Dermis blood vessel endothelial cell (primary cell): Measurements from ENCODE around the gene ATP6V0B. TPM values are rescaled to one million over a fixed set of nuclear protein-coding genes. Genes with fewer than 3 reads are reported as not detected.

ENCODE experiments used
- DNase-seq: peaks from one replicate; pipeline ENCODE4 v3.0.0; 2010
- total RNA-seq: library from RNA; depleted of rRNA; stranded (reverse); fragments of >200 nt; gene quantifications from 2 replicates; pipeline ENCODE4 v1.2.3, GENCODE V29; 2014

The ATP6V0B gene
- total RNA-seq, 1 donor from 2014 or later = 99.2 TPM

- DNase-seq = no peak
These were observed 11.3 kb downstream of the ATP6V0B start for GRCh38 chr1:43985984-43986595.

GRCh38 chr1:43986712-43987111 is 12.0 kb downstream of the ATP6V0B start:
- no peak for DNase-seq

DNA sequence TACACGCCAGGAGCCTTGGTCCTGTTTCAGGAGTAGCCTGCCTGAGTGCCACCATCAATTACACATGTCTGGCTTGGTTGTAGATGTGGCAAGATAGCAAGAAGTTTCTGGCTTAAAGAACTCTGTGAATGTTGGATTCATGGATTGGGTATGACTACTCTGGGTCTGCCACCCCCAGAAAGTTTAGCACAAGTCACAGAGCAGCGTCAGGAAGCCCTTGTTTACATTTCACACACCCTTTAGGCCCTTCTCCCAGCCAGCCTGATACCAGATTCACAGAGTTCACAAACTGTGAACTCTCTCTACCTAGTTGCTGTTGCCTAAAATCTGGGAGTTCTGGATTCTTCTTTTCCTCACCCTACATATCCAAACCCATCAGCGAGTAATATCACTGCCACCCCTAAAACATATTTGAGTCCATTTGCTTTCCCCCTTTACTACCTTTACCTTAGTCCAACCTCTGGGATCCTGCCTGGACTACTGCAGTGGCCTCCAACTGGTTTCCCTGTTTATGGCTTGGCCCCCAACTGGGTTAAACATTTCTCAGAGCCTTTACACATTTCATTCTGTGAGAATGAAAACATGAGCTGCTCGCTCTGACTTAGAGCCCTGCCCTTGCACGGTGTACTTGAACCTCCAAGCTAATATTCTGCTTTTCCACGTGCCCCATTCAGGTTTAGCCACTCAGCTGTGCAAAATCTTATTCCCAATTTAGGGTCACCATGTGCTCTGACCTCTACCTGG is 12.6 kb downstream of the ATP6V0B start:
- no peak for DNase-seq

GRCh38 chr1:43990271-43991199 is 15.8 kb downstream of the ATP6V0B start:
- DNase-seq = no peak

- no peak for DNase-seq
These were observed 16.4 kb downstream of the ATP6V0B start for GRCh38 chr1:43991200-43991475.

- DNase-seq = peak; percentile 61
These were observed 16.9 kb downstream of the ATP6V0B start, which contains the start of gene CCDC24 for GRCh38 chr1:43991476-43992231. TSS of gene CCDC24 (plus strand) at chr1:43991599. CDS start at chr1:43991879, 280 bp downstream.

DNA sequence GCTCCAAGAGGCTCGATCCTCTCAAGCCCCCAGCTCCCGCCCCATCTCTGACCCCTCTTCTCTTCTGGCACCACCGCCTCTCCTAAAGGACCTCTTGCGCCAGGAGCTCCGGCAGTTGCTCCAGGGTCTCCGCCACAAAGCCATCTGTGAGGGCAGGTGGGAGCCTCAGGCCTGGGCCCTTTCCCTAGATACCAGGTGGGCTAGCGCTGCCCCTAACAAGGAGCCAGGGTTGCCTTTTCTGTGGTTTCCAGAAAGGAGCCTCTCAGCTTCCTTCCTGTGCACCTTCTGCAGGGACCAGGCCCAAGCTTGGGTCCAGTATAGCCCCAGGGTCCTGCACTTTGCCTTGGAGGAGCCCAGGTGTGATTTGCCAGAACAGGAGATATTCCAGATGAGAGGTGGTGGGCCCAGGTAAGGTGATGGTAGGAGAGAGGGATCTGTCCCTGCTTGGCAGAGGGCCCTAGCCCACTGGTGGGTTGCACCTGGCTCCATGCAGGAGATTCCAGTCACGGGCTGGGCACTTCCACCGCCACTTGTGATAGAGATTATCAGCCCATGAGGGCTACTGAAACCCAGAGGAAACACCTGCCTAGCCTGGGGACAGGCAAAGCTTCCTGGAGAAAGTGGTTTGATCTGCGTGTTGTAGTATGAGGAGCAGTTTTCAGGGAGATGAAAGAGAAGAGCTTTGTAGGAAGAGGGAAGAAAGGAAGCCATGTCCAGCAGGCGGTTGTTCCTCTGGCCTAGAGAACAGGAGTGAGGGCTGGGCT is 17.7 kb downstream of the ATP6V0B start:
- DNase-seq = peak; percentile 18

DNA sequence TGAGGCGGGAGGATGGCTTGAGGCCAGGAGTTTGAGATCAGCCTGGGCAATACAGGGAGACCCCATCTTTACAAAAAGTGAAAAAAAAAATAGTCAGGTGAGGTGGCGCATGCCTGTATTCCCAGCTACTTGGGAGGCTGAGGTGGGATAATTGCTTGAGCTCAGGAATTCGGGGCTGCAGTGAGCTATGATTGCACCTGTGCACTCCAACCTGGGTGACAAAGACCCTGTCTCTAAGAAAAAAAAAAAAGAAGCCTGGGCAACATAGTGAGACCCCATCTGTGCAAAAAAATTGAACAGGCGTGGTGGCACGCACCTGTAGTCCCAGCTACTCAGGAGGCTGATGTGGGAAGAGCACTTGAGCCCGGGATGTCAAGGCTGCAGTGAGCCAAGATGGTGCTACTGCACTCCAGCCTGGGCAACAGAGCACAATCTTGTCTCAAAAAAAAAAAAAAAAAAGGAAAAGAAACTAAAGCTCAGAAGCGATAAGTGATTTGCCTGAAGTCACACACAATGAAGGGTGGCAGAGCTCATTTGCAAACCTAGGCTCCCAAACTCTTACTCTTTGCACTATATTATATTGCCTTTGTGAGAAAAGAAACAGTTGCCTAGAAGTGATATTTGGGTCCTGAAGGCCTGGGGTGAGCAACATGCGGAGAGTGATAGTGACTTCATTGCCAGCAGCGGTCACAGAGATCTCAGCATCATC is 18.6 kb downstream of the ATP6V0B start:
- DNase-seq = no peak

GRCh38 chr1:43994071-43994470 is 19.3 kb downstream of the ATP6V0B start:
- no peak for DNase-seq

- peak; percentile 29 for DNase-seq
These were observed 20.3 kb downstream of the ATP6V0B start for GRCh38 chr1:43994794-43995790.

- no peak for DNase-seq
These were observed 21.4 kb downstream of the ATP6V0B start for GRCh38 chr1:43995984-43996732.

DNA sequence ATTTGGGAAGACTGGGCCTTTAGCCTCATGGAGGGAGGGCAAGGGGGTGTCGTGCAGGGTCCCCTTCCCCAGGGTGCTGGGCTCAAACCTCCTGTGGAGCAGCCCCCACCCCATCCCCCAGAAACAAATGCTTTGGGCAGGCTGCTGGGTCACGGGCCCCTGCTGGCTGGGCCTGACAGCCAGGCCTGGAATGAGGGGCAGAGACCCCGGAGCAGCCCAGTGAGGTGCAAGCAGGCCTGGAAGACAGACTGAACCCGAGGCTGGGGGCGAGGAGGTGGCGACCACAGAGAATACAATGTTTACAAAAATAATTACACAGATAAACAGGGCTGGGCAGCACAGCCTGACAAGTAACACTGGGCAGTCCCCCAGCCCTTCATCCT is 22.0 kb downstream of the ATP6V0B start:
- no peak for DNase-seq

GRCh38 chr1:43997295-43997999 is 22.7 kb downstream of the ATP6V0B start:
- no peak for DNase-seq

DNA sequence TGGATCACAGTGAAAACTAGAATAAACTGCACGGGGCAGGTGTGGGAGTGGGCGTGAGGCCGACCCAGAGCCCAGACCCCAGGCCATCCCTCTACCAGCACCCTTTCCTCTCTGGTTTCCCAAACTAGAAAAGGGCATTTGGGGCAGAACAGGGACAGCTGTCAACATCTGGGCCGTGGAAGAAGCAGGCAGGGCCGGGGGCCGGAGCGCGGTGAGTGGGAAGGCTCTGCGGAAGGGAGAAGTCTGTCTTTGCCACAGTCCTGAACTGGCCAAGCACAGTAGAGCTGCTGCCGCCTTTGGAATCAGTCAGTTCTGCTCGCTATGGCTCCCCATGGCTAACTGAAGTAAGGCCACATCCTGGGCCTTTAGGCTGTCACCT is 23.2 kb downstream of the ATP6V0B start:
- DNase-seq = no peak

GRCh38 chr1:43999455-43999854 is 24.7 kb downstream of the ATP6V0B start:
- no peak for DNase-seq

GRCh38 chr1:44000122-44000665 is 25.4 kb downstream of the ATP6V0B start:
- no peak for DNase-seq

- no peak for DNase-seq
These were observed 27.4 kb downstream of the ATP6V0B start for GRCh38 chr1:44002165-44002564.

GRCh38 chr1:44002606-44003157 is 27.9 kb downstream of the ATP6V0B start:
- DNase-seq = no peak
